Muscle of leg (tissue), 11 donors: Measurements from ENCODE around the gene LCN1. TPM values are rescaled to one million over a fixed set of nuclear protein-coding genes. Genes with fewer than 3 reads are reported as not detected.

Experiments used
- DNase-seq: peaks from one replicate; pipeline ENCODE4 v3.0.0; 2013
- H3K27ac ChIP-seq: one replicate; pipeline ENCODE4 v1.5.1; 2013; ENCODE audit warnings: mild to moderate bottlenecking, low read length, control low read depth
- H3K27me3 ChIP-seq: one replicate; pipeline ENCODE4 v1.6.1; 2013; ENCODE audit warnings: low read length; ENCODE audit not compliant: control insufficient read depth, insufficient read depth
- H3K36me3 ChIP-seq: one replicate; pipeline ENCODE4 v1.6.1; 2013; ENCODE audit warnings: low read length; ENCODE audit not compliant: control insufficient read depth, insufficient read depth
- H3K4me1 ChIP-seq: one replicate; pipeline ENCODE4 v1.6.1; 2013; ENCODE audit warnings: low read length; ENCODE audit not compliant: control insufficient read depth, insufficient read depth
- H3K4me3 ChIP-seq: one replicate; pipeline ENCODE4 v1.5.1; 2013; ENCODE audit warnings: low read length, control low read depth
- H3K9me3 ChIP-seq: replicated peaks from 2 replicates; pipeline ENCODE4 v1.6.1; 2013; ENCODE audit warnings: low read depth, low read length; ENCODE audit not compliant: control insufficient read depth
- WGBS: methylation state at CpG from one replicate; pipeline ENCODE4 v1.1.5; 2013; ENCODE audit warnings: missing lambda C conversion rate; ENCODE audit not compliant: insufficient coverage; 5-methylcytosine and 5-hydroxymethylcytosine counted together
- polyA plus RNA-seq, 8 donors: library from polyadenylated mRNA; unstranded; fragments of 120-200 nt; gene quantifications; one replicate each; pipeline versions ENCODE4 v1.2.1 to v1.2.3, GENCODE V29; 2013; ENCODE audit warnings: inconsistent platforms in 1 of 8, low replicate concordance in 1 of 8; ENCODE audit not compliant: insufficient read length in 8 of 8, insufficient read depth in 1 of 8
- total RNA-seq: library from RNA; stranded (reverse); fragments of 120-200 nt; gene quantifications from one replicate; pipeline ENCODE4 v1.2.4, GENCODE V29; 2013

The LCN1 gene
- total and polyA plus RNA-seq, 9 donors = 0.23 TPM; not detected in 8

DNA sequence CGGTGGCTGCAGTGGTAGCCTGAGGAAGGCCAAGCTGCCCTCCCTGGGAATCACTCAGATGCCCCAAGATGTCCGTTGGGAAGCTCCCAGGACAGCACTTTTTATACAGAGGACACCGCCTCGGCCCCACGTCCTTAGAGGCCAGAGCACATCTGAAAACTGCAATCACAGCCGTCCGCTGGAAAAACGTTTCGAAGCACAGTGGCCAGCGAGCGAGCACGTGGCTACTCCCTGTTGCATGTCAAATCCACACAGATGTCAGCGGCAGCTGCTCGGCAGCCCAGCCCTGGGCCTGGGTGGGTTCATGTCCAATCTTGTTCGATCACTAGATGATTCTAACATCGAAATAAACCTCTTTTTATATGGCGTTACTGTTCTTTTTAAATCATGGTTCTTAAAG lies 32.7 kb upstream of the LCN1 start:
- H3K36me3 ChIP-seq = peaks cover 42% of the 10 kb centered on the region

DNA sequence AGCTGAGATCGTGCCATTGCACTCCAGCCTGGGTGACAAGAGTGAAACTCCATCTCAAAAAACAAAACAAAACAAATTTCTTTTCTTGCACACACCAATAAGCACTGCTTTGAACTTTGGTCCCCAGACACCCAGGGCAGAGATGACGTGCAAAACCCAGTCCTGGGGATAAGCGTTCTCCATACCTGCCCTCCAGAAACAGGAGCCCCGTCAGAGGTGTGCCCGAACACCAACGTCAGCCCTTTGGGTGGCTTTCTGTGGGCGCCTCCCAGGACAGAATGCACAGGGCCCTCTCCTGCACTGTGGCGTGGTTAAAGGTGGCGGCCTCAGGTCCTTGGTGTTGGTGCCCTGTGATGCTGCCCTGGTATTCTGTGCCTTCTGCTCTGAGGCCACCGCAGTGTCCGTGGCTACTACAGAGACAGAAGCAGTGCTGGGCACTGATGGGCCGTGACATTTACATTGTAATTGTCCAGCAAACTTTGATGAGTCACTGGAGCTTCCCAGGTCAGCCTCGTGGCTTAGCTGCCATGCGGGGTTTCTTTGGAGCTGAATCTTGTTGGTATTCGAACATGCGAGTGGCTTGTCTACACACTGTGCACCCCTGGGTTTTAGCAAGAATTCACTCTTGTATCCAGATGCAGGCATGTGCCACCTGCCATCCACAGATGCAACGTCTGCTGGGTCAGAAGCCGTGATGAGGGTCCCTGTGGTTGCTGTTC lies 31.9 kb upstream of the LCN1 start:
- Histone ChIP-seq H3K9me3 (no peaks in the 10 kb centered on the region), H3K4me1 (no peaks in the 10 kb centered on the region), H3K27me3 (no peaks in the 10 kb centered on the region), H3K27ac (no peak overlapping the region), H3K4me3 (no peak overlapping the region), H3K36me3 (peaks cover 35% of the 10 kb centered on the region)
- no peak for DNase-seq
- 80% methylated on average over 15 of the region's 18 CpGs for WGBS

More for the DNA sequence above, 32.7 kb upstream of the LCN1 start:
- Histone ChIP-seq H3K4me3 (no peak overlapping the region), H3K27me3 (no peaks in the 10 kb centered on the region), H3K9me3 (no peaks in the 10 kb centered on the region), H3K27ac (no peak overlapping the region), H3K4me1 (no peaks in the 10 kb centered on the region)
- WGBS = 88% methylated on average over 17 of the region's 17 CpGs
- no peak for DNase-seq

GRCh38 chr9:135490166-135490870 lies 30.9 kb upstream of the LCN1 start:
- H3K9me3 ChIP-seq = no peaks in the 10 kb centered on the region
- no peaks in the 10 kb centered on the region for H3K27me3 ChIP-seq
- H3K27ac ChIP-seq = no peak overlapping the region
- WGBS = 85% methylated on average over 13 of the region's 16 CpGs
- H3K36me3 ChIP-seq = peaks cover 25% of the 10 kb centered on the region
- no peak for DNase-seq
- H3K4me3 ChIP-seq = no peak overlapping the region
- H3K4me1 ChIP-seq = no peaks in the 10 kb centered on the region

DNA sequence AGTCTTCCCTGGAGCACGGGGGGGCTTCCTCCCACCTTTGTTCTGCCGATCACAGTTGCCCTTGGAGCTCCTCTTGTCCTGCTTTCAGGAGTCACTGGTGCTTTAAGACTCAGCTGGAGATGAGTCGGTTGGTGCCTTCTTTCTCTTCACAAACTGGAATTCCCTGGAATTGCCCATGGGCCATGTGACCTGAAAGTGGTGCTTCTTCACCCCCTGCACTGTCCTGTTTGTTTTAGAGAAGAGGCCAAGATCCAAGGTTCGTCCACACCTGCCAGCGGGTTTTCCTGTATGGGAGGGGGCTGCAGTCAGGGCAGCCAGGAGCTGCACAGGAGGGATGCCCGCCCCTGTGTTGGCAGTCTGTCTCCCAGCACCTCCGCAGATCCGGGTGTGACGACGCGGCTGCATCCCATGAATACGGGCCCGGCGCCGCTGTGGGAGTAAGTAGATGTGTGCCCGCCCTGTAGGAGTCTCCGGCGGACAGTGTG lies 30.2 kb upstream of the LCN1 start:
- Histone ChIP-seq H3K27me3 (no peaks in the 10 kb centered on the region), H3K9me3 (no peaks in the 10 kb centered on the region), H3K27ac (no peak overlapping the region), H3K4me1 (no peaks in the 10 kb centered on the region), H3K36me3 (peaks cover 19% of the 10 kb centered on the region), H3K4me3 (no peak overlapping the region)
- 75% methylated on average over 4 of the region's 18 CpGs for WGBS
- DNase-seq = no peak

- no peak for DNase-seq
- H3K36me3 ChIP-seq = peaks cover 12% of the 10 kb centered on the region
- no CpG with 5 or more reads among the region's 4 CpGs for WGBS
- no peaks in the 10 kb centered on the region for H3K4me1 ChIP-seq
- H3K27ac ChIP-seq = no peak overlapping the region
- H3K9me3 ChIP-seq = no peaks in the 10 kb centered on the region
- no peaks in the 10 kb centered on the region for H3K27me3 ChIP-seq
- H3K4me3 ChIP-seq = no peak overlapping the region
Measured at GRCh38 chr9:135491764-135492163, 29.5 kb upstream of the LCN1 start.

GRCh38 chr9:135492886-135493669 lies 28.2 kb upstream of the LCN1 start:
- no peak for DNase-seq
- Histone ChIP-seq H3K4me1 (no peaks in the 10 kb centered on the region), H3K27ac (no peak overlapping the region), H3K9me3 (no peaks in the 10 kb centered on the region), H3K4me3 (no peak overlapping the region), H3K36me3 (peaks cover 5% of the 10 kb centered on the region), H3K27me3 (no peaks in the 10 kb centered on the region)
- 71% methylated on average over 16 of the region's 27 CpGs for WGBS

DNA sequence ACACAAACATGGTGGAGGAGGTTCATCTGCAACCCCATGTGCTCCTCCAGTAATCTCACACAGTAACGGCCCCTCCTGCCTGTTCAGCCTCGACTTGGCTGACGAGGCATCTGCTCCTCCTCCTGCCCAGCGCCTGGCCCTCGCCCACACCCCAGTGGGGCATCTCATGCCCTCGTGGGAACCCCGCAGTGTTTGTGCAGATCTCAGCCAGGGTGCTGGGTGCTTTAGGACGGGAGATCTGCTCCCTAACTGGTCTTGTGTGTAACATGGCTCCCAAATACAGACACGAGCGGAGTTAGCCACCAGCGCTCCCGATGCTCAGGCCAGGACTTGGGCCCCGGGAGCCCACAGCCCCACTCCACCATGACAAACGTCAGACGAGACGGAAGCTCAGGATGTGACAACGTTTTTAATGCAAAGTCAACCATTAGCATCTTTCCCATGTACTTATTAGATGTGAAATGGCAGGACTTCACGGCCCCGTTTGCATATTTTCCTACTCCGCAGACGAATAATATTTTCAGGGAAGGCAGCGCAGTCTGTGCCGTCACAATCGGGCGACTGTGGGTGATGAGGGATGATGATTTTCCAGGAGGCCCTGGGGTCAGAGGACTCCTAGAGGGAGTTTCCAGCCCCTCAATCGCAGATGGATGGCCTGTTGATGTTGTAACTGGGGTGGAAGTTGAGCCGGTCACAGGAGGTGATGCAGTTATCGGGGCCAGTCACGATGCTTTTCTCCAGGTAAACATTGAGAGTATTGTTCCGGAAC lies 26.3 kb upstream of the LCN1 start:
- WGBS = 82% methylated on average over 21 of the region's 30 CpGs
- peaks cover 4% of the 10 kb centered on the region for H3K4me1 ChIP-seq
- H3K36me3 ChIP-seq = no peaks in the 10 kb centered on the region
- no peak overlapping the region for H3K27ac ChIP-seq
- no peak overlapping the region for H3K4me3 ChIP-seq
- no peaks in the 10 kb centered on the region for H3K27me3 ChIP-seq
- no peaks in the 10 kb centered on the region for H3K9me3 ChIP-seq
- no peak for DNase-seq

- WGBS = 73% methylated on average over 14 of the region's 15 CpGs
- no peak overlapping the region for H3K27ac ChIP-seq
- H3K27me3 ChIP-seq = no peaks in the 10 kb centered on the region
- peaks cover 20% of the 10 kb centered on the region for H3K36me3 ChIP-seq
- H3K4me1 ChIP-seq = peaks cover 16% of the 10 kb centered on the region
- H3K4me3 ChIP-seq = no peak overlapping the region
- DNase-seq = no peak
- no peaks in the 10 kb centered on the region for H3K9me3 ChIP-seq
Measured at GRCh38 chr9:135498381-135499126, 22.7 kb upstream of the LCN1 start.

GRCh38 chr9:135499326-135500070 lies 21.7 kb upstream of the LCN1 start:
- no peaks in the 10 kb centered on the region for H3K9me3 ChIP-seq
- WGBS = under 1% methylated on average over 55 of the region's 58 CpGs
- H3K4me1 ChIP-seq = peaks cover 16% of the 10 kb centered on the region
- H3K36me3 ChIP-seq = peaks cover 29% of the 10 kb centered on the region
- peak overlapping the region; percentile 91 for H3K4me3 ChIP-seq
- DNase-seq = peak; percentile 95
- no peak overlapping the region for H3K27ac ChIP-seq
- no peaks in the 10 kb centered on the region for H3K27me3 ChIP-seq
